HCT116 (cell line): ENCODE measurements around the gene PROSER3. TPM values are rescaled to one million over a fixed set of nuclear protein-coding genes. Genes with fewer than 3 reads are reported as not detected.

ENCODE experiments used
- ATAC-seq: fragments of 200-7000 bp; cut with Tn5 transposase; 2 replicates; pipeline ENCODE4 v1.9.1; 2020; ENCODE audit warnings: mild to moderate bottlenecking, moderate library complexity
- BruUV-seq: library from RNA; stranded (reverse); fragments of 400-500 nt; replicated peaks from 2 replicates; lab custom pipeline; 2021; lab: Mats Ljungman, UMichigan
- CTCF ChIA-PET: fragments of 300-600 bp; sonication (Branson Sonifier 250); formaldehyde crosslinking; loops from one replicate; lab custom pipeline; 2021; ENCODE audit warnings: antibody characterized with exemption; lab: Charles Lee
- POLR2A ChIA-PET: fragments of 300-600, 350-600 bp; sonication (Branson Sonifier 250); formaldehyde crosslinking; loops from one replicate; lab custom pipeline; 2021; ENCODE audit warnings: antibody characterized with exemption; lab: Charles Lee
- RAD21 ChIA-PET, 2 experiments: fragments of 300-600 bp; sonication (Branson Sonifier 250); formaldehyde crosslinking; loops; one replicate each; lab custom pipeline; 2023; ENCODE audit warnings: low total read pairs in 2 of 2; ENCODE audit not compliant: uncharacterized antibody in 2 of 2, unreplicated experiment in 2 of 2, low non-redundant PET in 1 of 2; lab: Charles Lee
- DNase-seq: peaks from one replicate; pipeline ENCODE4 v3.0.0-alpha.2; 2010; ENCODE audit warnings: low read depth, low spot score
- H2AFZ ChIP-seq: fragments of 200-600 bp; shearing (Covaris generic), sonication (generic); 2 replicates; pipeline ENCODE4 v1.6.1; 2017; ENCODE audit warnings: low read depth, mixed run types, mixed read lengths, antibody characterized with exemption, low read length; ENCODE audit not compliant: poor library complexity, severe bottlenecking
- H3K27ac ChIP-seq: 2 replicates; pipeline ENCODE4 v1.5.1; 2012; ENCODE audit warnings: low read depth, low read length
- H3K27me3 ChIP-seq: fragments of 200-600 bp; sonication (generic); 2 replicates; pipeline ENCODE4 v1.6.1; 2016; ENCODE audit warnings: mixed run types, low read length, mixed read lengths; ENCODE audit not compliant: insufficient read depth
- H3K36me3 ChIP-seq, 2 experiments: fragments of 200-500 bp in 1 of 2; fragments of 200-600 bp in 1 of 2; sonication (Bioruptor generic) in 1 of 2; sonication (generic) in 1 of 2; 2 replicates each; pipeline versions ENCODE4 v1.5.1 to v1.6.1; 2014 to 2016; ENCODE audit warnings: low read length in 2 of 2, inconsistent platforms in 1 of 2, mixed read lengths in 1 of 2, mixed run types in 1 of 2; ENCODE audit not compliant: insufficient read depth in 2 of 2, control insufficient read depth in 1 of 2
- H3K4me1 ChIP-seq, 2 experiments: fragments of 200-600 bp in 1 of 2; sonication (generic) in 1 of 2; 2 replicates each; pipeline versions ENCODE4 v1.5.1 to v1.6.1; 2012 to 2017; ENCODE audit warnings: low read length in 2 of 2, inconsistent platforms in 1 of 2, mild to moderate bottlenecking in 1 of 2, mixed read lengths in 1 of 2, mixed run types in 1 of 2, moderate library complexity in 1 of 2; ENCODE audit not compliant: insufficient read depth in 2 of 2, control insufficient read depth in 1 of 2
- H3K4me2 ChIP-seq: fragments of 200-600 bp; sonication (generic); 2 replicates; pipeline ENCODE4 v1.6.1; 2017; ENCODE audit warnings: mixed run types, low read length, mixed read lengths
- H3K4me3 ChIP-seq, 2 experiments: fragments of 200-600 bp in 1 of 2; sonication (generic) in 1 of 2; replicated peaks in 1 of 2; 2 replicates each; pipeline ENCODE4 v1.5.1; 2011 to 2016; ENCODE audit warnings: low read length in 2 of 2, control low read depth in 1 of 2, low read depth in 1 of 2, mild to moderate bottlenecking in 1 of 2, mixed read lengths in 1 of 2, mixed run types in 1 of 2
- H3K79me2 ChIP-seq: fragments of 200-600 bp; sonication (generic); 2 replicates; pipeline ENCODE4 v1.6.1; 2017; ENCODE audit warnings: mild to moderate bottlenecking, mixed run types, low read length, moderate library complexity, mixed read lengths; ENCODE audit not compliant: insufficient read depth
- H3K9ac ChIP-seq: fragments of 200-600 bp; sonication (generic); 2 replicates; pipeline ENCODE4 v1.6.1; 2016; ENCODE audit warnings: low read length, mixed read lengths
- H3K9me2 ChIP-seq: fragments of 200-600 bp; sonication (generic), shearing (Covaris generic); 2 replicates; pipeline ENCODE4 v1.6.1; 2017; ENCODE audit warnings: mixed run types, mild to moderate bottlenecking, moderate library complexity; ENCODE audit not compliant: insufficient read depth
- H3K9me3 ChIP-seq, 2 experiments: fragments of 200-500 bp in 1 of 2; fragments of 200-600 bp in 1 of 2; sonication (Bioruptor generic) in 1 of 2; sonication (generic) in 1 of 2; 2 replicates each; pipeline ENCODE4 v1.6.1; 2014 to 2017; ENCODE audit warnings: low read length in 2 of 2, mixed read lengths in 2 of 2, inconsistent platforms in 1 of 2, low read depth in 1 of 2, mild to moderate bottlenecking in 1 of 2, mixed run types in 1 of 2, moderate library complexity in 1 of 2; ENCODE audit not compliant: control insufficient read depth in 1 of 2, insufficient read depth in 1 of 2
- H4K20me1 ChIP-seq: fragments of 200-600 bp; sonication (generic), shearing (Covaris generic); 2 replicates; pipeline ENCODE4 v1.6.1; 2017; ENCODE audit warnings: mixed run types, mild to moderate bottlenecking, moderate library complexity; ENCODE audit not compliant: insufficient read depth
- ATF3 ChIP-seq: IDR thresholded peaks from 2 replicates; pipeline ENCODE4 v1.6.1; 2012
- CBX3 ChIP-seq: IDR thresholded peaks from 2 replicates; pipeline ENCODE4 v1.6.1; 2012; ENCODE audit warnings: low read depth
- CEBPB ChIP-seq: IDR thresholded peaks from 2 replicates; pipeline ENCODE4 v1.6.1; 2012; ENCODE audit warnings: low read depth
- EGR1 ChIP-seq: IDR thresholded peaks from 2 replicates; pipeline ENCODE4 v1.6.1; 2012; ENCODE audit warnings: low read depth
- EZH2 ChIP-seq: fragments of 200-600 bp; sonication (generic); IDR thresholded peaks from 2 replicates; pipeline ENCODE4 v1.6.1; 2017; ENCODE audit warnings: antibody characterized with exemption, mixed run types
- EZH2phosphoT487 ChIP-seq: fragments of 200-600 bp; IDR thresholded peaks from 2 replicates; pipeline ENCODE4 v1.6.1; 2018; ENCODE audit warnings: antibody characterized with exemption, borderline replicate concordance
- FOSL1 ChIP-seq: IDR thresholded peaks from 2 replicates; pipeline ENCODE4 v1.6.1; 2012; ENCODE audit warnings: low read depth
- JUND ChIP-seq: IDR thresholded peaks from 2 replicates; pipeline ENCODE4 v1.6.1; 2012
- POLR2A ChIP-seq: IDR thresholded peaks from 2 replicates; pipeline ENCODE4 v1.7.0; 2011; ENCODE audit warnings: borderline replicate concordance; ENCODE audit not compliant: insufficient read depth, insufficient read length; ENCODE audit errors: extremely low read depth
- RAD21 ChIP-seq: IDR thresholded peaks from 2 replicates; pipeline ENCODE4 v1.6.1; 2012; ENCODE audit warnings: low read depth, mild to moderate bottlenecking
- SIN3A ChIP-seq: IDR thresholded peaks from 2 replicates; pipeline ENCODE4 v1.6.1; 2012; ENCODE audit warnings: low read depth
- SP1 ChIP-seq: IDR thresholded peaks from 2 replicates; pipeline ENCODE4 v1.6.1; 2012; ENCODE audit warnings: low read depth
- SRF ChIP-seq: IDR thresholded peaks from 2 replicates; pipeline ENCODE4 v1.6.1; 2012; ENCODE audit warnings: low read depth
- TCF7L2 ChIP-seq: IDR thresholded peaks from 2 replicates; pipeline ENCODE4 v1.7.0; 2011; ENCODE audit warnings: borderline replicate concordance, inconsistent platforms; ENCODE audit not compliant: insufficient read depth, insufficient read length; ENCODE audit errors: extremely low read depth
- YY1 ChIP-seq: IDR thresholded peaks from 2 replicates; pipeline ENCODE4 v1.6.1; 2011; ENCODE audit warnings: low read length, low read depth, moderate library complexity, mild to moderate bottlenecking; ENCODE audit not compliant: insufficient replicate concordance; ENCODE audit errors: extremely low read depth
- ZFX ChIP-seq: fragments of 450-650 bp; IDR thresholded peaks from 2 replicates; pipeline ENCODE4 v1.6.1; 2017
- ZNF274 ChIP-seq: fragments of 200-500 bp; sonication (Bioruptor generic); IDR thresholded peaks from 2 replicates; pipeline ENCODE4 v1.6.1; 2014; ENCODE audit warnings: mild to moderate bottlenecking, low read depth, low read length, inconsistent platforms
- intact Hi-C: fragments of 100-400 bp; cut with micrococcal nuclease; formaldehyde crosslinking; loops from 2 replicates; pipeline ENCODE4 v1.10.0; 2022
- total RNA-seq: library from RNA; stranded (reverse); gene quantifications from one replicate; pipeline ENCODE4 v1.2.1, GENCODE V29; 2021; ENCODE audit not compliant: unreplicated experiment
- TF ChIP-seq, protein P1 (sequence below), 3 experiments: fragments of 200-600 bp in 1 of 3; sonication (generic) in 1 of 3; IDR thresholded peaks in 2 of 3; conservative IDR thresholded peaks in 1 of 3; 2 replicates each; pipeline ENCODE4 v1.5.1; 2012 to 2017; ENCODE audit warnings: low read depth in 2 of 3, low read length in 2 of 3, antibody characterized with exemption in 1 of 3, borderline replicate concordance in 1 of 3, control low read depth in 1 of 3, mild to moderate bottlenecking in 1 of 3, mixed read lengths in 1 of 3, mixed run types in 1 of 3, moderate library complexity in 1 of 3; ENCODE audit not compliant: insufficient read depth in 1 of 3

The PROSER3 gene
- total RNA-seq, 1 experiment from 2014 or later, result 42.5 TPM

- intact Hi-C loops, result no loop called here
- peaks cover 36 to 44% of the 10 kb centered on the region in 2 experiments; a peak in 3 of 4 replicates for H3K36me3 ChIP-seq
- no peak overlapping the region for H3K4me3 ChIP-seq
- DNase-seq, result no peak
- H3K9me3 ChIP-seq, result no peaks in the 10 kb centered on the region
- CTCF ChIA-PET, result no interaction called here
- no peak overlapping the region for H3K4me2 ChIP-seq
- no peak overlapping the region for H2AFZ ChIP-seq
- POLR2A ChIA-PET, result no interaction called here
- no peak for ATAC-seq
- no peak overlapping the region for H3K27ac ChIP-seq
- RAD21 ChIA-PET, result no interaction called here
- no peaks in the 10 kb centered on the region for H3K9me2 ChIP-seq
- no peaks in the 10 kb centered on the region for H3K79me2 ChIP-seq
- H4K20me1 ChIP-seq, result no peaks in the 10 kb centered on the region
- no peak for TF ChIP-seq CEBPB
- TF ChIP-seq, protein P1, sequence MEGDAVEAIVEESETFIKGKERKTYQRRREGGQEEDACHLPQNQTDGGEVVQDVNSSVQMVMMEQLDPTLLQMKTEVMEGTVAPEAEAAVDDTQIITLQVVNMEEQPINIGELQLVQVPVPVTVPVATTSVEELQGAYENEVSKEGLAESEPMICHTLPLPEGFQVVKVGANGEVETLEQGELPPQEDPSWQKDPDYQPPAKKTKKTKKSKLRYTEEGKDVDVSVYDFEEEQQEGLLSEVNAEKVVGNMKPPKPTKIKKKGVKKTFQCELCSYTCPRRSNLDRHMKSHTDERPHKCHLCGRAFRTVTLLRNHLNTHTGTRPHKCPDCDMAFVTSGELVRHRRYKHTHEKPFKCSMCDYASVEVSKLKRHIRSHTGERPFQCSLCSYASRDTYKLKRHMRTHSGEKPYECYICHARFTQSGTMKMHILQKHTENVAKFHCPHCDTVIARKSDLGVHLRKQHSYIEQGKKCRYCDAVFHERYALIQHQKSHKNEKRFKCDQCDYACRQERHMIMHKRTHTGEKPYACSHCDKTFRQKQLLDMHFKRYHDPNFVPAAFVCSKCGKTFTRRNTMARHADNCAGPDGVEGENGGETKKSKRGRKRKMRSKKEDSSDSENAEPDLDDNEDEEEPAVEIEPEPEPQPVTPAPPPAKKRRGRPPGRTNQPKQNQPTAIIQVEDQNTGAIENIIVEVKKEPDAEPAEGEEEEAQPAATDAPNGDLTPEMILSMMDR (IDR thresholded peaks at IDR 0.05 in 2 of 3, conservative IDR thresholded peaks at IDR 0.05 in 1 of 3; ENCODE audit: borderline replicate concordance in 1 of 3, insufficient read depth in 1 of 3, low read depth in 2 of 3, low read length in 2 of 3), result no peak
- no peak for TF ChIP-seq ZFX
- TF ChIP-seq JUND, result no peak
- no peak for TF ChIP-seq TCF7L2
- TF ChIP-seq SIN3A, result no peak
- TF ChIP-seq EZH2phosphoT487, result no peak
- TF ChIP-seq YY1, result no peak
- no peak for TF ChIP-seq RAD21
- no peak for TF ChIP-seq FOSL1
- no peak for TF ChIP-seq SP1
- no peak for TF ChIP-seq EGR1
- no peak for TF ChIP-seq POLR2A
- no peak for TF ChIP-seq CBX3
- no peak for TF ChIP-seq ZNF274
- TF ChIP-seq EZH2, result no peak
- TF ChIP-seq SRF, result no peak
- TF ChIP-seq ATF3, result no peak
- H3K27me3 ChIP-seq, result no peaks in the 10 kb centered on the region
- no peak overlapping the region for H3K9ac ChIP-seq
- no TSS peak for BruUV-seq
- peaks cover 4 to 5% of the 10 kb centered on the region in 2 experiments; a peak in 2 of 4 replicates for H3K4me1 ChIP-seq
Observed at GRCh38 chr19:35734889-35735288, 23.1 kb upstream of the PROSER3 start.
